CD14-positive monocyte (primary cell): ENCODE measurements around the gene KNTC1. TPM values are rescaled to one million over a fixed set of nuclear protein-coding genes. Genes with fewer than 3 reads are reported as not detected.
A peak's percentile ranks its signal among the peaks of the same experiment; 100 is the strongest.

Source experiments
- DNase-seq, 3 donors: peaks; one replicate each; pipeline ENCODE4 v3.0.0-alpha.2; 2011 to 2022
- H2AFZ ChIP-seq: 2 replicates; pipeline ENCODE4 v1.6.0; 2012; ENCODE audit warnings: mild to moderate bottlenecking, low read depth, low read length, inconsistent platforms; ENCODE audit not compliant: insufficient read depth, poor library complexity, severe bottlenecking
- H3K27ac ChIP-seq, 2 donors: 1 replicate in 1 of 2; 2 replicates in 1 of 2; pipeline ENCODE4 v1.5.1; 2012 to 2013; ENCODE audit warnings: low read length in 2 of 2, control low read depth in 1 of 2, inconsistent platforms in 1 of 2, low read depth in 1 of 2, mild to moderate bottlenecking in 1 of 2
- H3K27me3 ChIP-seq, 2 donors: one replicate each; pipeline versions ENCODE4 v1.6.0 to v1.6.1; 2011 to 2013; ENCODE audit warnings: low read length in 2 of 2; ENCODE audit not compliant: control insufficient read depth in 2 of 2, insufficient read depth in 2 of 2
- H3K36me3 ChIP-seq, 2 donors: replicated peaks in 1 of 2; 1 replicate in 1 of 2; 2 replicates in 1 of 2; pipeline versions ENCODE4 v1.5.1 to v1.6.1; 2012 to 2013; ENCODE audit warnings: low read length in 2 of 2, control low read depth in 1 of 2, inconsistent platforms in 1 of 2, mild to moderate bottlenecking in 1 of 2; ENCODE audit not compliant: insufficient read depth in 2 of 2, control insufficient read depth in 1 of 2
- H3K4me1 ChIP-seq, 2 donors: 1 replicate in 1 of 2; 2 replicates in 1 of 2; pipeline versions ENCODE4 v1.5.1 to v1.6.1; 2012 to 2013; ENCODE audit warnings: low read length in 2 of 2, control low read depth in 1 of 2, inconsistent platforms in 1 of 2, mild to moderate bottlenecking in 1 of 2, moderate library complexity in 1 of 2; ENCODE audit not compliant: insufficient read depth in 2 of 2, control insufficient read depth in 1 of 2
- H3K4me2 ChIP-seq: replicated peaks from 2 replicates; pipeline ENCODE3; 2012; ENCODE audit warnings: low read length, moderate library complexity, mild to moderate bottlenecking; ENCODE audit not compliant: poor library complexity, severe bottlenecking; ENCODE audit errors: extremely low read depth
- H3K4me3 ChIP-seq, 3 experiments: fragments of 200-600 bp in 1 of 3; sonication (generic) in 1 of 3; replicated peaks in 1 of 3; 1 replicate in 2 of 3; 2 replicates in 1 of 3; pipeline ENCODE4 v1.5.1; 2011 to 2013; ENCODE audit warnings: low read length in 3 of 3, mild to moderate bottlenecking in 3 of 3, control low read depth in 2 of 3, low read depth in 2 of 3, inconsistent platforms in 1 of 3, moderate library complexity in 1 of 3
- H3K79me2 ChIP-seq: 2 replicates; pipeline ENCODE4 v1.6.0; 2012; ENCODE audit warnings: mild to moderate bottlenecking, control low read depth, inconsistent platforms, low read length, moderate library complexity; ENCODE audit not compliant: insufficient read depth
- H3K9ac ChIP-seq: 2 replicates; pipeline ENCODE4 v1.6.0; 2017; ENCODE audit warnings: low read length, mild to moderate bottlenecking; ENCODE audit not compliant: insufficient read depth, poor library complexity, severe bottlenecking
- H3K9me3 ChIP-seq, 2 donors: replicated peaks in 1 of 2; 1 replicate in 1 of 2; 2 replicates in 1 of 2; pipeline versions ENCODE4 v1.5.1 to v1.6.1; 2012 to 2013; ENCODE audit warnings: low read length in 2 of 2, control low read depth in 1 of 2; ENCODE audit not compliant: control insufficient read depth in 1 of 2, insufficient read depth in 1 of 2
- H4K20me1 ChIP-seq: 2 replicates; pipeline ENCODE4 v1.6.0; 2012; ENCODE audit warnings: mild to moderate bottlenecking, low read length, control low read depth, moderate library complexity; ENCODE audit not compliant: insufficient read depth
- H3K27ac Mint-ChIP-seq, 7 donors: one replicate each; pipeline ENCODE4 v1.8.0; 2020; ENCODE audit warnings: mild to moderate bottlenecking in 7 of 7, mixed read lengths in 7 of 7, moderate library complexity in 6 of 7, inconsistent platforms in 2 of 7
- H3K27me3 Mint-ChIP-seq, 3 donors: one replicate each; pipeline ENCODE4 v1.8.0; 2021 to 2022; ENCODE audit warnings: low read depth in 3 of 3, mild to moderate bottlenecking in 3 of 3, mixed read lengths in 3 of 3, moderate library complexity in 3 of 3, inconsistent platforms in 1 of 3
- H3K36me3 Mint-ChIP-seq, 2 donors: one replicate each; pipeline ENCODE4 v1.8.0; 2020; ENCODE audit warnings: mixed read lengths in 2 of 2, inconsistent platforms in 1 of 2, mild to moderate bottlenecking in 1 of 2
- H3K4me1 Mint-ChIP-seq: one replicate; pipeline ENCODE4 v1.8.0; 2020; ENCODE audit warnings: mild to moderate bottlenecking, mixed read lengths
- H3K4me3 Mint-ChIP-seq, 2 donors: one replicate each; pipeline ENCODE4 v1.8.0; 2020; ENCODE audit warnings: mild to moderate bottlenecking in 2 of 2, mixed read lengths in 2 of 2, moderate library complexity in 1 of 2
- H3K9me3 Mint-ChIP-seq, 7 donors: one replicate each; pipeline ENCODE4 v1.8.0; 2020 to 2022; ENCODE audit warnings: mixed read lengths in 7 of 7, mild to moderate bottlenecking in 6 of 7, moderate library complexity in 6 of 7, inconsistent platforms in 2 of 7
- CTCF ChIP-seq: fragments of 200-600 bp; IDR thresholded peaks from one replicate; pipeline ENCODE4 v1.8.0; 2022; ENCODE audit warnings: antibody characterized with exemption, mild to moderate bottlenecking
- WGBS: methylation state at CpG from one replicate; pipeline ENCODE4 v1.1.5; 2013; ENCODE audit warnings: missing lambda C conversion rate; ENCODE audit not compliant: insufficient coverage; 5-methylcytosine and 5-hydroxymethylcytosine counted together
- intact Hi-C, 2 donors: fragments of 100-400 bp; cut with micrococcal nuclease; formaldehyde crosslinking; loops; one replicate each; pipeline versions ENCODE4 v1.15.0 to v1.15.1; 2023
- polyA plus RNA-seq, 3 donors: library from polyadenylated mRNA; depleted of rRNA in 1 of 3; unstranded in 2 of 3; stranded (reverse) in 1 of 3; fragments of 300-500 nt in 2 of 3; fragments of >200 nt in 1 of 3; fragmentation: Illumina TruSeq in 2 of 3; gene quantifications; 1 replicate in 2 of 3; 2 replicates in 1 of 3; pipeline ENCODE4 v1.2.3, GENCODE V29; 2012 to 2021

The KNTC1 gene
- polyA plus RNA-seq, 3 donors: 0.65 to 10.3 (median 0.81) TPM

- Mint-ChIP-seq H3K36me3 (peaks cover 54 to 67% of the 10 kb centered on the region in 2 donors), H3K4me1 (no peaks in the 10 kb centered on the region), H3K27me3 (no peaks in the 10 kb centered on the region), H3K4me3 (no peak overlapping the region), H3K27ac (no peak overlapping the region), H3K9me3 (no peaks in the 10 kb centered on the region)
- Histone ChIP-seq H3K9me3 (no peaks in the 10 kb centered on the region), H4K20me1 (no peaks in the 10 kb centered on the region), H3K36me3 (peaks cover 33 to 93% of the 10 kb centered on the region in 2 donors), H3K9ac (no peak overlapping the region), H3K27me3 (no peaks in the 10 kb centered on the region), H3K4me2 (no peak overlapping the region), H3K4me1 (no peaks in the 10 kb centered on the region), H3K79me2 (no peaks in the 10 kb centered on the region), H3K4me3 (no peak overlapping the region), H3K27ac (no peak overlapping the region), H2AFZ (no peak overlapping the region)
- no peak for DNase-seq
- no peak for TF ChIP-seq CTCF
- intact Hi-C loops: no loop called here
- WGBS: no CpG with 5 or more reads among the region's 5 CpGs
Observed at GRCh38 chr12:122610207-122610606, 83.2 kb downstream of the KNTC1 start.

GRCh38 chr12:122610911-122611310 lies 83.9 kb downstream of the KNTC1 start:
- Histone ChIP-seq H2AFZ (no peak overlapping the region), H3K36me3 (peaks cover 38 to 93% of the 10 kb centered on the region in 2 donors), H3K9me3 (no peaks in the 10 kb centered on the region), H3K9ac (no peak overlapping the region), H3K27me3 (no peaks in the 10 kb centered on the region), H3K27ac (no peak overlapping the region), H3K4me1 (no peaks in the 10 kb centered on the region), H3K4me2 (no peak overlapping the region), H3K4me3 (no peak overlapping the region), H4K20me1 (no peaks in the 10 kb centered on the region), H3K79me2 (no peaks in the 10 kb centered on the region)
- peak overlapping the region in 1 of 7 donors; percentile 27 for H3K27ac Mint-ChIP-seq
- TF ChIP-seq CTCF: no peak
- DNase-seq: no peak
- no peaks in the 10 kb centered on the region for H3K4me1 Mint-ChIP-seq
- H3K9me3 Mint-ChIP-seq: no peaks in the 10 kb centered on the region
- intact Hi-C loops: no loop called here
- 100% methylated on average over 2 of the region's 2 CpGs for WGBS
- H3K4me3 Mint-ChIP-seq: no peak overlapping the region
- peaks cover 52 to 64% of the 10 kb centered on the region in 2 donors for H3K36me3 Mint-ChIP-seq
- no peaks in the 10 kb centered on the region for H3K27me3 Mint-ChIP-seq
